AG04450 (cell line): ENCODE results near the gene TADA3. TPM values are rescaled to one million over a fixed set of nuclear protein-coding genes. Genes with fewer than 3 reads are reported as not detected.
A peak's percentile ranks its signal among the peaks of the same experiment; 100 is the strongest.

ENCODE experiments used
- CTCF ChIA-PET: fragments of 300-600, 350-600 bp; formaldehyde crosslinking; extraction: SDS; loops from one replicate; lab custom pipeline; 2022; ENCODE audit warnings: antibody characterized with exemption, inconsistent platforms; lab: Charles Lee
- POLR2A ChIA-PET: fragments of 350-600 bp; formaldehyde crosslinking; extraction: SDS; loops from one replicate; lab custom pipeline; 2021; ENCODE audit warnings: antibody characterized with exemption, inconsistent platforms; lab: Yijun Ruan, JAX
- DNase-seq: peaks from one replicate; pipeline ENCODE4 v3.0.0-alpha.2; 2011; ENCODE audit warnings: low read depth, low spot score
- H3K27ac ChIP-seq: one replicate; pipeline ENCODE4 v1.5.1; 2012; ENCODE audit warnings: low read depth, low read length, control low read depth
- H3K27me3 ChIP-seq: one replicate; pipeline ENCODE4 v1.6.0; 2012; ENCODE audit warnings: low read length; ENCODE audit not compliant: control insufficient read depth, insufficient read depth
- H3K4me3 ChIP-seq: 2 replicates; pipeline ENCODE4 v1.5.1; 2011; ENCODE audit warnings: mild to moderate bottlenecking, low read depth, low read length, control low read depth
- H3K9me3 ChIP-seq: 2 replicates; pipeline ENCODE4 v1.5.1; 2012; ENCODE audit warnings: low read length; ENCODE audit not compliant: control insufficient read depth, insufficient read depth
- polyA plus RNA-seq: library from polyadenylated mRNA; depleted of rRNA; stranded (reverse); fragments of >200 nt; gene quantifications from 2 replicates; pipeline ENCODE4 v1.2.3, GENCODE V29; 2011
- TF ChIP-seq, protein P1 (sequence below): IDR thresholded peaks from 2 replicates; pipeline ENCODE4 v1.5.1; 2011; ENCODE audit warnings: low read depth, low read length, control low read depth, inconsistent platforms

Gene TADA3
- polyA plus RNA-seq, 1 experiment = 61.8 TPM

DNA sequence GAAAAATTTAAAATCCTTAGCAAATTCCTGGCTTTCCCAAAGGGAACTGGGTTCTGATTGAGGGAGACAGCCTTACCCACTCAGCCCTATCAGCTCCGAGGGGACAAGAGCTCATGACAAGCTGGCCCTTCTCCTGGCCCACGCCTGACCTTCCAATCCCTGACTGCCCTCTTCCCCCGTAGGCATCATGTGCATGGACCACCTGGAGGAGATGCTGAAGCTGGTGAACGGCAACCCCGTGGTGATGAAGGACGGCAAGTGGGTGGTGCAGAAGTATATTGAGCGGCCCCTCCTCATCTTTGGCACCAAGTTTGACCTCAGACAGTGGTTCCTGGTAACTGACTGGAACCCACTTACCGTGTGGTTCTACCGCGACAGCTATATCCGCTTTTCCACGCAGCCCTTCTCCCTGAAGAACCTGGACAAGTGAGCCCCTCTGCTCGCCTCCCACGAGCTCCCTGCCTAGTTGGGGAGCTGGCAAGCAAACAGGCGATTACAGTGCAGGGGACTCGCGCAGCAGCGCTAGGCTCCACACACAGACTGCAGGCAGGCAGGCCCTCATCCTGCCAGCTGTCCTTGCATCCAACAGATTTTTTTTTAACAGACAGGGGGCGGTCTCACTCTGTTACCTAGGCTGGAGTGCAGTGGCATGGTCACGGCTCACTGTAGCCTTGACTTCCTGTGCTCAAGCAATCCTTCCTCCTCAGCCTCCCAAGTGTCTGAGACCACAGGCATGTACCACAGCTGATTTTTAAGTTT, 34.7 kb upstream of the TADA3 start:
- Histone ChIP-seq H3K27me3 (no peaks in the 10 kb centered on the region), H3K4me3 (no peak overlapping the region), H3K27ac (no peak overlapping the region), H3K9me3 (no peaks in the 10 kb centered on the region)
- ChIA-PET POLR2A (interaction anchor here (1.0 kb wide), 1 partner anchor 156 kb away, joined by 4 read pairs; no protein-coding TSS in a partner anchor), CTCF (interaction anchor here (0.6 to 1.6 kb wide), 4 partner anchors 39 to 119 kb away, joined by 3 to 5 read pairs (median 4); no protein-coding TSS in a partner anchor)
- no peak for DNase-seq
- TF ChIP-seq, protein P1, sequence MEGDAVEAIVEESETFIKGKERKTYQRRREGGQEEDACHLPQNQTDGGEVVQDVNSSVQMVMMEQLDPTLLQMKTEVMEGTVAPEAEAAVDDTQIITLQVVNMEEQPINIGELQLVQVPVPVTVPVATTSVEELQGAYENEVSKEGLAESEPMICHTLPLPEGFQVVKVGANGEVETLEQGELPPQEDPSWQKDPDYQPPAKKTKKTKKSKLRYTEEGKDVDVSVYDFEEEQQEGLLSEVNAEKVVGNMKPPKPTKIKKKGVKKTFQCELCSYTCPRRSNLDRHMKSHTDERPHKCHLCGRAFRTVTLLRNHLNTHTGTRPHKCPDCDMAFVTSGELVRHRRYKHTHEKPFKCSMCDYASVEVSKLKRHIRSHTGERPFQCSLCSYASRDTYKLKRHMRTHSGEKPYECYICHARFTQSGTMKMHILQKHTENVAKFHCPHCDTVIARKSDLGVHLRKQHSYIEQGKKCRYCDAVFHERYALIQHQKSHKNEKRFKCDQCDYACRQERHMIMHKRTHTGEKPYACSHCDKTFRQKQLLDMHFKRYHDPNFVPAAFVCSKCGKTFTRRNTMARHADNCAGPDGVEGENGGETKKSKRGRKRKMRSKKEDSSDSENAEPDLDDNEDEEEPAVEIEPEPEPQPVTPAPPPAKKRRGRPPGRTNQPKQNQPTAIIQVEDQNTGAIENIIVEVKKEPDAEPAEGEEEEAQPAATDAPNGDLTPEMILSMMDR = peak; percentile 28; the same call in 1 of the 2 replicates

- H3K9me3 ChIP-seq = no peaks in the 10 kb centered on the region
- TF ChIP-seq, protein P1 = no peak
- no peaks in the 10 kb centered on the region for H3K27me3 ChIP-seq
- CTCF ChIA-PET = no interaction called here
- no peak overlapping the region for H3K4me3 ChIP-seq
- no peak overlapping the region for H3K27ac ChIP-seq
- POLR2A ChIA-PET = no interaction called here
- no peak for DNase-seq
Observed at GRCh38 chr3:9825451-9826040, 33.3 kb upstream of the TADA3 start.

- DNase-seq = no peak
- no peaks in the 10 kb centered on the region for H3K27me3 ChIP-seq
- no peak overlapping the region for H3K27ac ChIP-seq
- ChIA-PET CTCF (interaction anchor here (0.8 to 1.2 kb wide), 2 partner anchors 28 to 125 kb away, joined by 3 read pairs; no protein-coding TSS in a partner anchor), POLR2A (interaction anchor here (0.8 kb wide), 1 partner anchor 10 kb away, joined by 4 read pairs; no protein-coding TSS in a partner anchor)
- H3K4me3 ChIP-seq = no peak overlapping the region
- H3K9me3 ChIP-seq = no peaks in the 10 kb centered on the region
- TF ChIP-seq, protein P1 = peak; percentile 52
Observed at GRCh38 chr3:9820946-9821345, 28.7 kb upstream of the TADA3 start.

DNA sequence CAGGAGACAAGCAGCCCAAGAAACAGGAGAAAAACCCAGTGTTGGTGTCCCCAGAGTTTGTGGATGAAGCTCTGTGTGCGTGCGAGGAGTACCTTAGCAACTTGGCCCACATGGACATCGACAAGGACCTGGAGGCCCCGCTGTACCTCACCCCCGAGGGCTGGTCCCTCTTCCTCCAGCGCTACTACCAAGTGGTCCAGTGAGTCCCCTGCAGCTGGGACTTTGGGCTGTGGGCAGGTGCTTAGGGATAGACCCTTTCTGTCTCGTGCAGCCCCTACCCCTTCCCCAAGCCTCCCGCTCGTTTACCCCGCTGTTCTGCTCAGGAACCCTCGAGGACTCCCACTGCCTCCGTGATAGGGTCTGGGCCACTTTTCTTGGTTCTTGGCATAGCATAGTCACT, 28.3 kb upstream of the TADA3 start:
- TF ChIP-seq, protein P1 = no peak
- Histone ChIP-seq H3K27ac (no peak overlapping the region), H3K9me3 (no peaks in the 10 kb centered on the region), H3K27me3 (no peaks in the 10 kb centered on the region), H3K4me3 (no peak overlapping the region)
- POLR2A ChIA-PET = no interaction called here
- CTCF ChIA-PET = interaction anchor here (0.6 kb wide), 1 partner anchor 456 kb away, joined by 3 read pairs; no protein-coding TSS in a partner anchor
- no peak for DNase-seq
